Kidney (tissue), 14 donors: ENCODE results near the gene GOLPH3. TPM values are rescaled to one million over a fixed set of nuclear protein-coding genes. Genes with fewer than 3 reads are reported as not detected.

Experiments
- DNase-seq, 5 donors: peaks; one replicate each; pipeline ENCODE4 v3.0.0-alpha.2; 2013 to 2020
- FAIRE-seq: peaks from 2 replicates; lab custom pipeline; 2012; peaks lifted over from hg19 to GRCh38; lab: Jason Lieb, UNC
- H3K27ac ChIP-seq, 2 donors: one replicate each; pipeline ENCODE4 v1.7.0; 2013; ENCODE audit warnings: low read depth in 2 of 2, low read length in 2 of 2, inconsistent platforms in 1 of 2
- H3K27me3 ChIP-seq: one replicate; pipeline ENCODE4 v1.7.1; 2013; ENCODE audit warnings: low read length, inconsistent platforms; ENCODE audit not compliant: control insufficient read depth, insufficient read depth
- H3K36me3 ChIP-seq, 3 donors: one replicate each; pipeline versions ENCODE4 v1.7.0 to v1.7.1; 2013; ENCODE audit warnings: low read length in 3 of 3, control low read depth in 1 of 3, inconsistent platforms in 1 of 3; ENCODE audit not compliant: insufficient read depth in 3 of 3, control insufficient read depth in 2 of 3
- H3K4me1 ChIP-seq, 3 donors: one replicate each; pipeline versions ENCODE4 v1.7.0 to v1.7.1; 2013; ENCODE audit warnings: low read length in 3 of 3, inconsistent platforms in 1 of 3, low read depth in 1 of 3; ENCODE audit not compliant: control insufficient read depth in 2 of 3, insufficient read depth in 2 of 3
- H3K4me3 ChIP-seq, 3 donors: one replicate each; pipeline versions ENCODE4 v1.7.0 to v1.8.1; 2013; ENCODE audit warnings: low read length in 3 of 3, control low read depth in 1 of 3, inconsistent platforms in 1 of 3
- H3K9ac ChIP-seq, 3 donors: one replicate each; pipeline versions ENCODE4 v1.7.0 to v1.7.1; 2013; ENCODE audit warnings: low read length in 3 of 3, control low read depth in 1 of 3, inconsistent platforms in 1 of 3
- H3K9me3 ChIP-seq, 3 donors: one replicate each; pipeline versions ENCODE4 v1.7.0 to v1.7.1; 2013; ENCODE audit warnings: low read length in 3 of 3, control low read depth in 1 of 3, inconsistent platforms in 1 of 3; ENCODE audit not compliant: control insufficient read depth in 2 of 3, insufficient read depth in 1 of 3
- intact Hi-C: fragments of 100-400 bp; cut with DNase I; formaldehyde crosslinking; loops from one replicate; pipeline ENCODE4 v1.11.1; 2022
- polyA plus RNA-seq: library from polyadenylated mRNA; stranded (reverse); fragments of 350-450 nt; fragmentation: Illumina TruSeq; extraction: RNeasy Lipid Tissue Mini Kit (QIAGEN cat#74804); gene quantifications from one replicate; pipeline ENCODE4 v1.2.3, GENCODE V29; 2014; ENCODE audit warnings: low read depth, low replicate concordance; ENCODE audit not compliant: insufficient read depth
- total RNA-seq: library from RNA; stranded (reverse); fragmentation: NEBNext Ultra II Directional; extraction: Animal tissue kit (Norgen Biotek cat#: 25700); gene quantifications from one replicate; pipeline ENCODE4 v1.2.1, GENCODE V29; 2021
- TF ChIP-seq, protein P1 (sequence below): IDR thresholded peaks from 3 replicates; pipeline ENCODE4 v1.5.1; 2012; ENCODE audit warnings: mild to moderate bottlenecking, moderate library complexity, borderline replicate concordance; ENCODE audit not compliant: insufficient read depth; ENCODE audit errors: extremely low read depth
- donor health status: control.
- donor health status: control.
- donor health status: control.
- donor health status: control.
- donor health status: control.
- donor health status: DM: yes; HTN: yes; CAD: no.
- donor health status: Normal renal cell carcinoma (clear cell type).

GOLPH3 gene
- total and polyA plus RNA-seq, 2 donors from 2014 or later, result 38.5 to 118 TPM

DNA sequence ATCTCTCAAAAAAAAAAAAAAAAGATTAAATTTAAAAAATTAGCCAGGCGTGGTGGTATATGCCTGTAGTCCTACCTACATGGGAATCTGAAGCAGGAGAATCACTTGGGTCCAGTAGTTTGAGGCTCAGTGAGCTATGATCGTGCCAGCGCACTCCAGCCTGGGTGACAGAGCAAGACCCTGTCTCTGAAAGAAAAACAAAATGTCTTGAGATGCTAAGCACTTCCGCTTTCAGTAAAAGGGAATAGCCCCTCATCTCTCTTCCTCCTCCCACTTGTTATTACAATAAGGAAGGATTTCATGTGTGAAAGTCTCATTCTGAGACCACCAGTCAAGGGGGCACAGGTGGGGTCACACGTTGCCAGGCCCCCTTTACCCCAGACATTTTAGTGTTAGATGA lies 79.4 kb downstream of the GOLPH3 start:
- Histone ChIP-seq H3K4me3 (no peak overlapping the region), H3K4me1 (peaks cover 0 to 6% (median 0%) of the 10 kb centered on the region in 3 donors), H3K36me3 (peaks cover 0 to 20% (median 11%) of the 10 kb centered on the region in 3 donors), H3K27ac (no peak overlapping the region), H3K9me3 (no peaks in the 10 kb centered on the region), H3K27me3 (no peaks in the 10 kb centered on the region), H3K9ac (no peak overlapping the region)
- TF ChIP-seq, protein P1, sequence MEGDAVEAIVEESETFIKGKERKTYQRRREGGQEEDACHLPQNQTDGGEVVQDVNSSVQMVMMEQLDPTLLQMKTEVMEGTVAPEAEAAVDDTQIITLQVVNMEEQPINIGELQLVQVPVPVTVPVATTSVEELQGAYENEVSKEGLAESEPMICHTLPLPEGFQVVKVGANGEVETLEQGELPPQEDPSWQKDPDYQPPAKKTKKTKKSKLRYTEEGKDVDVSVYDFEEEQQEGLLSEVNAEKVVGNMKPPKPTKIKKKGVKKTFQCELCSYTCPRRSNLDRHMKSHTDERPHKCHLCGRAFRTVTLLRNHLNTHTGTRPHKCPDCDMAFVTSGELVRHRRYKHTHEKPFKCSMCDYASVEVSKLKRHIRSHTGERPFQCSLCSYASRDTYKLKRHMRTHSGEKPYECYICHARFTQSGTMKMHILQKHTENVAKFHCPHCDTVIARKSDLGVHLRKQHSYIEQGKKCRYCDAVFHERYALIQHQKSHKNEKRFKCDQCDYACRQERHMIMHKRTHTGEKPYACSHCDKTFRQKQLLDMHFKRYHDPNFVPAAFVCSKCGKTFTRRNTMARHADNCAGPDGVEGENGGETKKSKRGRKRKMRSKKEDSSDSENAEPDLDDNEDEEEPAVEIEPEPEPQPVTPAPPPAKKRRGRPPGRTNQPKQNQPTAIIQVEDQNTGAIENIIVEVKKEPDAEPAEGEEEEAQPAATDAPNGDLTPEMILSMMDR, result no peak
- DNase-seq, result no peak
- no peak for FAIRE-seq
- intact Hi-C loops, result loop anchor here (10.0 kb wide), 1 partner anchor 510 kb away; no protein-coding TSS in a partner anchor

DNA sequence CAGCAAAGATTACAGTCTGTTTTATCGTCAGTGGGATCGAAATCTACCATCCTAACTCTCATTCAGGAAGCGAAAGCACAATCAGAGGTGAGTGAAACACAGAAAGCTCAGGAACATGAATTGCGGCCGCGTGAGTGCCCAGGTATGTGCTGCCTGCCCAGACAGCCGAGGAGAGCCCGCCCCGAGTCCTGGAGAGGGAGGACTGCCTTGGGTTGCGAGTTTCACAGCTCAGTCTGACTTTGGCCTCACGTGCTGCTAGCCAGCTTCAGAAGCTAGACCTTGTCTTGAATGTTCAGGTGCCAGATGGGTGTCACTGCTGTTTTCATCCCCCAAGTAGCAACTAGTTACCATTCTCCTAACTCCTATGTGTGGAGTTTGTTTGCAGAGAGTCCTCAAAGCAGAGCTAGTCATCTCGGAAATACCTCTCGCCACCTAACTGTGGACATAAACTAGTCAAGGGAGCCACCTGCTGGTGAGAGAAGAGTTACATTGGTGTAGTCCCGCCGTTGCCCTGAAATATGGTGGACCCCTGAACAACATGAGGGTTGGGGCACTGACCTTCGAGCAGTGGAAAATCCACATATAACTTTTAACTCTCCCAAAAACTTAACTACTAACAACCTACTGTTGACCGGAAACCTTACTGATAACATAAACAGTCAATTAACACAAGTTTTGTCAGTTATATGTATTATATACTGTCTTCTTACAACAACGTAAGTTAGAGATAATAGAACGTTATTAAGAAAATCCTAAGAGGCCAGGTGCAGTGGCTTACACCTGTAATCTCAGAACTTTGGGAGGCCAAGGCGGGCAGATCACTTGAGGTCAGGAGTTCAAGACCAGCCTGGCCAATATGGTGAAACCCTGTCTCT lies 80.9 kb downstream of the GOLPH3 start:
- intact Hi-C loops, result loop anchor here (10.0 kb wide), 1 partner anchor 508 kb away; no protein-coding TSS in a partner anchor
- no peaks in the 10 kb centered on the region for H3K9me3 ChIP-seq
- no peak overlapping the region for H3K27ac ChIP-seq
- FAIRE-seq (no peak), DNase-seq (peak in 4 of 5 donors; percentile 74 to 92 (median 82))
- H3K36me3 ChIP-seq, result peaks cover 0 to 14% (median 11%) of the 10 kb centered on the region in 3 donors
- no peak overlapping the region for H3K9ac ChIP-seq
- H3K4me3 ChIP-seq, result no peak overlapping the region
- peaks cover 0 to 4% (median 0%) of the 10 kb centered on the region in 3 donors for H3K4me1 ChIP-seq
- TF ChIP-seq, protein P1, result peak; percentile 79
- no peaks in the 10 kb centered on the region for H3K27me3 ChIP-seq

DNA sequence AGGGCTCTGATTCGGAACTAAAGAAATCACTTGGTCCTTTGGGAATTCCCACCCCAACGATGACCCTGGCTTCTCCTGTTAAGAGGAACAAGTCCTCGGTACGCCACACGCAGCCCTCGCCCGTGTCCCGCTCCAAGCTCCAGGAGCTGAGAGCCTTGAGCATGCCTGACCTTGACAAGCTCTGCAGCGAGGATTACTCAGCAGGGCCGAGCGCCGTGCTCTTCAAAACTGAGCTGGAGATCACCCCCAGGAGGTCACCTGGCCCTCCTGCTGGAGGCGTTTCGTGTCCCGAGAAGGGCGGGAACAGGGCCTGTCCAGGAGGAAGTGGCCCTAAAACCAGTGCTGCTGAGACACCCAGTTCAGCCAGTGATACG lies 83.4 kb downstream of the GOLPH3 start:
- no peak overlapping the region for H3K9ac ChIP-seq
- H3K27ac ChIP-seq, result no peak overlapping the region
- H3K9me3 ChIP-seq, result no peaks in the 10 kb centered on the region
- DNase-seq, result no peak
- FAIRE-seq, result no peak
- peaks cover 0 to 11% (median 4%) of the 10 kb centered on the region in 3 donors for H3K36me3 ChIP-seq
- intact Hi-C loops, result loop anchor here (10.0 kb wide), 1 partner anchor 506 kb away; no protein-coding TSS in a partner anchor
- no peak overlapping the region for H3K4me3 ChIP-seq
- H3K27me3 ChIP-seq, result no peaks in the 10 kb centered on the region
- H3K4me1 ChIP-seq, result peaks cover 0 to 4% (median 0%) of the 10 kb centered on the region in 3 donors
- TF ChIP-seq, protein P1, result no peak
